HL-60 (cell line): Measurements from ENCODE around the gene ZCCHC24.

ENCODE experiments used
- POLR2AphosphoS5 ChIP-seq: IDR thresholded peaks from 2 replicates; pipeline ENCODE4 v1.6.1; 2012; ENCODE audit warnings: low read depth
- TF ChIP-seq, protein P1 (sequence below): IDR thresholded peaks from one replicate; pipeline ENCODE4 v1.5.1; 2011; ENCODE audit warnings: low read length, control low read depth, inconsistent platforms; ENCODE audit not compliant: insufficient read depth

DNA sequence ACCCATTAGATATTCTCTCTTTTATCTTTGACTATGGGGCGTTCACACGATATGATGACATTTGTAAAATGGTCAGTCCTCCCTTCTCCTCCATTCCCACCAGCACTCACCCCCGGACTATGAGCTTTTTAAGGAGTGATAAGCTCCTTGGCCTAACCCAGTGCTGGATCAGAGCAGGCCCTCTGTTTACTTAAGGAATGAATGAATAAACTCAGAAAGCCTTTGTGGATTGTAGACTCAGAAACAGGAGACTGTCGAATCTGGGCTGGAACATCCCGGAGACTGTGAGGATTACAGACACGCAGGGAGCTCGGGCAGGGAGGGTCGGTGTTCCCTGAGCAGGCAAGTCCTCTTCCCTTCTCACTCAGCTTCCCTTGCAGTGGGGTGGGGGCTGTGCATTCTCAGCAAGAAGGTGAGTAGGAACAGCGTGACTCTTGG, 6.8 kb upstream of the ZCCHC24 start:
- TF ChIP-seq, protein P1, sequence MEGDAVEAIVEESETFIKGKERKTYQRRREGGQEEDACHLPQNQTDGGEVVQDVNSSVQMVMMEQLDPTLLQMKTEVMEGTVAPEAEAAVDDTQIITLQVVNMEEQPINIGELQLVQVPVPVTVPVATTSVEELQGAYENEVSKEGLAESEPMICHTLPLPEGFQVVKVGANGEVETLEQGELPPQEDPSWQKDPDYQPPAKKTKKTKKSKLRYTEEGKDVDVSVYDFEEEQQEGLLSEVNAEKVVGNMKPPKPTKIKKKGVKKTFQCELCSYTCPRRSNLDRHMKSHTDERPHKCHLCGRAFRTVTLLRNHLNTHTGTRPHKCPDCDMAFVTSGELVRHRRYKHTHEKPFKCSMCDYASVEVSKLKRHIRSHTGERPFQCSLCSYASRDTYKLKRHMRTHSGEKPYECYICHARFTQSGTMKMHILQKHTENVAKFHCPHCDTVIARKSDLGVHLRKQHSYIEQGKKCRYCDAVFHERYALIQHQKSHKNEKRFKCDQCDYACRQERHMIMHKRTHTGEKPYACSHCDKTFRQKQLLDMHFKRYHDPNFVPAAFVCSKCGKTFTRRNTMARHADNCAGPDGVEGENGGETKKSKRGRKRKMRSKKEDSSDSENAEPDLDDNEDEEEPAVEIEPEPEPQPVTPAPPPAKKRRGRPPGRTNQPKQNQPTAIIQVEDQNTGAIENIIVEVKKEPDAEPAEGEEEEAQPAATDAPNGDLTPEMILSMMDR, result no peak
- no peak for TF ChIP-seq POLR2AphosphoS5
